ENCODE results near the gene LRRC1. TPM values are rescaled to one million over a fixed set of nuclear protein-coding genes. Genes with fewer than 3 reads are reported as not detected.

LRRC1 gene
- total and polyA plus RNA-seq, 8 donors = 5.2 to 11.6 (median 7.6) TPM

- no peak overlapping the region for H3K27ac ChIP-seq
- DNase-seq (no peak), ATAC-seq (no peak), FAIRE-seq (no peak)
- 65 to 68% methylated on average over 10 of the region's 10 CpGs for WGBS, 2 donors
- no peaks in the 10 kb centered on the region for H3K9me3 ChIP-seq
- no peak overlapping the region for H3K4me3 ChIP-seq
- intact Hi-C loops (cut with DNase I) = no loop called here
- H3K4me1 ChIP-seq = no peaks in the 10 kb centered on the region
- no peaks in the 10 kb centered on the region for H3K27me3 ChIP-seq
- no peaks in the 10 kb centered on the region for H3K36me3 ChIP-seq
- no peak for TF ChIP-seq CTCF (IDR thresholded peaks at IDR 0.05)
These were observed 27.8 kb downstream of the LRRC1 start for GRCh38 chr6:53822401-53823125.

- 98 to 100% methylated on average over 1 of the region's 1 CpG for WGBS, 2 donors
- intact Hi-C loops (cut with DNase I) = no loop called here
- Histone ChIP-seq H3K9me3 (no peaks in the 10 kb centered on the region), H3K4me1 (peaks cover 0 to 10% (median 0%) of the 10 kb centered on the region in 3 donors), H3K4me3 (no peak overlapping the region), H3K36me3 (no peaks in the 10 kb centered on the region), H3K27me3 (no peaks in the 10 kb centered on the region), H3K27ac (no peak overlapping the region)
- ATAC-seq (no peak), DNase-seq (no peak), FAIRE-seq (no peak)
- TF ChIP-seq CTCF (IDR thresholded peaks at IDR 0.05) = no peak
These were observed 29.9 kb downstream of the LRRC1 start for GRCh38 chr6:53824714-53825113.

- ATAC-seq = no peak
- peaks cover 0 to 10% (median 0%) of the 10 kb centered on the region in 3 donors for H3K4me1 ChIP-seq
These were observed 30.9 kb downstream of the LRRC1 start for GRCh38 chr6:53825532-53826321.

GRCh38 chr6:53827531-53827930 lies 32.7 kb downstream of the LRRC1 start:
- H3K27me3 ChIP-seq = no peaks in the 10 kb centered on the region
- TF ChIP-seq CTCF (IDR thresholded peaks at IDR 0.05) = no peak
- no peak for FAIRE-seq
- H3K4me3 ChIP-seq = no peak overlapping the region
- no peaks in the 10 kb centered on the region for H3K9me3 ChIP-seq
- peaks cover 0 to 10% (median 0%) of the 10 kb centered on the region in 3 donors for H3K4me1 ChIP-seq
- 91 to 96% methylated on average over 1 of the region's 1 CpG for WGBS, 2 donors
- ATAC-seq = no peak
- no peak overlapping the region for H3K27ac ChIP-seq
- no peak for DNase-seq
- intact Hi-C loops (cut with DNase I) = no loop called here
- H3K36me3 ChIP-seq = no peaks in the 10 kb centered on the region

More at GRCh38 chr6:53825532-53826321, 30.9 kb downstream of the LRRC1 start:
- FAIRE-seq (no peak), DNase-seq (no peak)
- TF ChIP-seq CTCF (IDR thresholded peaks at IDR 0.05) = no peak
- no peaks in the 10 kb centered on the region for H3K9me3 ChIP-seq
- intact Hi-C loops (cut with DNase I) = no loop called here
- no peak overlapping the region for H3K27ac ChIP-seq
- no peaks in the 10 kb centered on the region for H3K36me3 ChIP-seq
- 94 to 97% methylated on average over 7 of the region's 7 CpGs for WGBS, 2 donors
- H3K4me3 ChIP-seq = no peak overlapping the region
- no peaks in the 10 kb centered on the region for H3K27me3 ChIP-seq

All from pancreas (tissue), 10 donors.